Pancreas (tissue), 10 donors: ENCODE data around the gene RASIP1. TPM values are rescaled to one million over a fixed set of nuclear protein-coding genes. Genes with fewer than 3 reads are reported as not detected.
"Not testable (repeated sequence)": the region's sequence is repeated elsewhere in the genome, so short reads cannot be mapped to it uniquely, and the experiment has no call there.

Source experiments
- ATAC-seq, 4 donors: fragments of 200-7000 bp; cut with Tn5 transposase; one replicate each; pipeline versions ENCODE4 v1.8.0 to v1.9.1; 2020; ENCODE audit warnings: mild to moderate bottlenecking in 4 of 4, moderate library complexity in 4 of 4
- DNase-seq, 6 donors: peaks; one replicate each; pipeline ENCODE4 v3.0.0-alpha.2; 2020
- FAIRE-seq: peaks from 2 replicates; lab custom pipeline; 2012; peaks lifted over from hg19 to GRCh38; lab: Jason Lieb, UNC
- H3K27ac ChIP-seq, 4 donors: fragments of 200-600 bp; sonication (generic); 1 replicate in 3 of 4; 2 replicates in 1 of 4; pipeline versions ENCODE4 v1.5.0 to v1.8.0; 2020
- H3K27me3 ChIP-seq, 4 donors: fragments of 200-600 bp; one replicate each; pipeline ENCODE4 v1.8.0; 2021
- H3K36me3 ChIP-seq, 3 donors: fragments of 200-600 bp; sonication (generic) in 1 of 3; one replicate each; pipeline versions ENCODE4 v1.5.0 to v1.8.0; 2020 to 2021
- H3K4me1 ChIP-seq, 3 donors: fragments of 200-600 bp; one replicate each; pipeline ENCODE4 v1.8.0; 2021
- H3K4me3 ChIP-seq, 4 donors: fragments of 200-600 bp; sonication (generic) in 2 of 4; one replicate each; pipeline versions ENCODE4 v1.5.0 to v1.8.0; 2020 to 2021
- H3K9me3 ChIP-seq, 4 donors: fragments of 200-600 bp; one replicate each; pipeline ENCODE4 v1.8.0; 2021
- CTCF ChIP-seq, 4 donors: fragments of 200-600 bp; sonication (generic) in 3 of 4; IDR thresholded peaks; one replicate each; pipeline versions ENCODE4 v1.5.0 to v1.8.0; 2021; ENCODE audit warnings: antibody characterized with exemption in 4 of 4
- WGBS, 2 donors: extraction: QIAGEN DNeasy Blood & Tissue Kit; methylation state at CpG; one replicate each; pipeline ENCODE4 v1.1.7; 2013; 5-methylcytosine and 5-hydroxymethylcytosine counted together
- intact Hi-C, 3 donors: fragments of 100-400 bp; cut with DNase I; formaldehyde crosslinking; loops; one replicate each; pipeline versions ENCODE4 v1.11.1 to v1.14.2; 2022
- polyA plus RNA-seq, 2 donors: library from polyadenylated mRNA; stranded (reverse); fragments of 200-250 nt; gene quantifications; one replicate each; pipeline ENCODE4 v1.2.3, GENCODE V29; 2013
- total RNA-seq, 6 donors: library from RNA; stranded (reverse); fragmentation: NEBNext Ultra II Directional in 4 of 6; extraction: Animal tissue kit (Norgen Biotek cat#: 25700) in 4 of 6; gene quantifications; one replicate each; pipeline versions ENCODE4 v1.2.1 to v1.2.4, GENCODE V29; 2021 to 2023
- donor health status: healthy with polysubstance abuse.
- donor health status: DM: no; HTN: no; CAD: no; lungs with moderate emphysema.
- donor health status: DM: no; HTN: no; CAD: no.
- donor health status: control.
- donor health status: control.
- donor health status: Bipolar disorder and iron deficiency.
- donor health status: DM: yes; HTN: yes; CAD: no.
- donor health status: DM: no; HTN: no; CAD: no.
- donor health status: DM: no; HTN: no; CAD: no.
- donor health status: DM: yes; HTN: yes; CAD: no.

RASIP1 gene, protein sequence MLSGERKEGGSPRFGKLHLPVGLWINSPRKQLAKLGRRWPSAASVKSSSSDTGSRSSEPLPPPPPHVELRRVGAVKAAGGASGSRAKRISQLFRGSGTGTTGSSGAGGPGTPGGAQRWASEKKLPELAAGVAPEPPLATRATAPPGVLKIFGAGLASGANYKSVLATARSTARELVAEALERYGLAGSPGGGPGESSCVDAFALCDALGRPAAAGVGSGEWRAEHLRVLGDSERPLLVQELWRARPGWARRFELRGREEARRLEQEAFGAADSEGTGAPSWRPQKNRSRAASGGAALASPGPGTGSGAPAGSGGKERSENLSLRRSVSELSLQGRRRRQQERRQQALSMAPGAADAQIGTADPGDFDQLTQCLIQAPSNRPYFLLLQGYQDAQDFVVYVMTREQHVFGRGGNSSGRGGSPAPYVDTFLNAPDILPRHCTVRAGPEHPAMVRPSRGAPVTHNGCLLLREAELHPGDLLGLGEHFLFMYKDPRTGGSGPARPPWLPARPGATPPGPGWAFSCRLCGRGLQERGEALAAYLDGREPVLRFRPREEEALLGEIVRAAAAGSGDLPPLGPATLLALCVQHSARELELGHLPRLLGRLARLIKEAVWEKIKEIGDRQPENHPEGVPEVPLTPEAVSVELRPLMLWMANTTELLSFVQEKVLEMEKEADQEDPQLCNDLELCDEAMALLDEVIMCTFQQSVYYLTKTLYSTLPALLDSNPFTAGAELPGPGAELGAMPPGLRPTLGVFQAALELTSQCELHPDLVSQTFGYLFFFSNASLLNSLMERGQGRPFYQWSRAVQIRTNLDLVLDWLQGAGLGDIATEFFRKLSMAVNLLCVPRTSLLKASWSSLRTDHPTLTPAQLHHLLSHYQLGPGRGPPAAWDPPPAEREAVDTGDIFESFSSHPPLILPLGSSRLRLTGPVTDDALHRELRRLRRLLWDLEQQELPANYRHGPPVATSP
- total RNA-seq, result 1 to 10 TPM; 5.3 to 9.6 (median 6.5) TPM
- 10 to 100 TPM; 16.2 to 40.9 TPM for polyA plus RNA-seq

- FAIRE-seq (no peak), DNase-seq (peak in 4 of 6 donors; percentile 49 to 67 (median 56)), ATAC-seq (peak in 1 of 4 donors; percentile 1)
- intact Hi-C loops, result no loop called here
- H3K4me3 ChIP-seq, result peak within 1 kb of the TSS; percentile 35 to 80 (median 60)
- H3K9me3 ChIP-seq, result no peaks in the 10 kb centered on the region
- peak within 1 kb of the TSS; percentile 81 to 92 (median 90) for H3K27ac ChIP-seq
- no peak for TF ChIP-seq CTCF (IDR thresholded peaks at IDR 0.05)
- no peaks in the 10 kb centered on the region for H3K36me3 ChIP-seq
- H3K27me3 ChIP-seq, result no peaks in the 10 kb centered on the region
- WGBS, 2 donors, result 32 to 41% methylated on average over 27 of the region's 27 CpGs
- H3K4me1 ChIP-seq, result peaks cover 0 to 10% (median 7%) of the 10 kb centered on the region in 3 donors
These were observed at the start of gene RASIP1 for GRCh38 chr19:48740164-48740972. Gene RASIP1, minus strand, starts transcription at chr19:48740610. Its CDS starts 328 bp downstream, at chr19:48740282.

- H3K9me3 ChIP-seq, ATAC-seq, H3K36me3 ChIP-seq, H3K4me3 ChIP-seq, H3K27me3 ChIP-seq, intact Hi-C loops, H3K4me1 ChIP-seq, FAIRE-seq, DNase-seq, H3K27ac ChIP-seq: not testable (repeated sequence)
- 81 to 88% methylated on average over 9 of the region's 9 CpGs for whole genome bisulfite sequencing, 2 donors
These were observed 46.9 kb upstream of the RASIP1 start for GRCh38 chr19:48787331-48787730.

DNA sequence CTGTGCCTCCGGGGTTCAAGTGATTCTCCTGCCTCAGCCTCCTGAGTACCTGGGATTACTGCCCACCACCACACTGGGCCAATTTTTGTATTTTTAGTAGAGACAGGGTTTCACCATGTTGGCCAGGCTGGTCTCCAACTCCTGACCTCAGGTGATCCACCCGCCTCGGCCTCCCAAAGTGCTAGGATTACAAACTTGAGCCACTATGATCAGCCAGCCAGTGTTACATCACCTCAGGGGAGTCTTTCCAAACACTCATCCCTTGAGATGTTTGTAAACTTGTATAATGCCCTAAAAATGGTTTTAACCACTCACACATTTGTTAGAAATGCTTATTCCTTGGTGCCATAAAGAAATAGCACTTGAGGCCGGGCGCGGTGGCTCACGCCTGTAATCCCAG is 46.0 kb upstream of the RASIP1 start:
- DNase-seq, H3K9me3 ChIP-seq, FAIRE-seq, H3K4me3 ChIP-seq, H3K36me3 ChIP-seq, ATAC-seq, H3K27ac ChIP-seq, H3K4me1 ChIP-seq, H3K27me3 ChIP-seq, intact Hi-C loops: not testable (repeated sequence)
- 83 to 93% methylated on average over 7 of the region's 7 CpGs for WGBS, 2 donors

DNA sequence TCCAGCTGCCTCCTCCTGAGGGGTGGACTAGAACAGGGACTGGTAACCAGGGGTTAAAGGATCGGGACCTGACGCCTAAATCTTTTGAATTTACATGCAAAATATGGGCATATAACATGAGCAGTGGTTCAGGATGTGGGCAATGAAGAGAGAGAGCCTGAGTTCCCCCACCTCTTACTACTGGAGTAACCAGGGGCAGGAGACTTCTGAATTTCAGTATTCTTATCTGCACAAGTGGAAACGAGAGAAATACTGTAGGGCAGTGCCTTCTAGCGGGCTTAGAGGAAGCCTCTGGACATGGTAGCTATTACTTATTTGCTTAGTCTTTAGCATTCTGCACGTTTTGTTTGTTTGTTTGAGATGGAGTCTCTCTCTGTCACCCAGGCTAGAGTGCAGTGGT is 44.1 kb upstream of the RASIP1 start:
- intact Hi-C loops, result no loop called here
- ATAC-seq, result peak; percentile 17 to 46 (median 29)
- no peak for DNase-seq
- H3K27ac ChIP-seq, result peak overlapping the region in 2 of 4 donors; percentile 27 to 38
- H3K36me3 ChIP-seq, result no peaks in the 10 kb centered on the region
- no peaks in the 10 kb centered on the region for H3K9me3 ChIP-seq
- no peaks in the 10 kb centered on the region for H3K27me3 ChIP-seq
- no peak for FAIRE-seq
- H3K4me3 ChIP-seq, result no peak overlapping the region
- 28 to 29% methylated on average over 5 of the region's 5 CpGs for WGBS, 2 donors
- peak in 2 of 4 donors; percentile 21 to 22 for TF ChIP-seq CTCF (IDR thresholded peaks at IDR 0.05)
- peaks cover 11 to 21% (median 12%) of the 10 kb centered on the region in 3 donors for H3K4me1 ChIP-seq

DNA sequence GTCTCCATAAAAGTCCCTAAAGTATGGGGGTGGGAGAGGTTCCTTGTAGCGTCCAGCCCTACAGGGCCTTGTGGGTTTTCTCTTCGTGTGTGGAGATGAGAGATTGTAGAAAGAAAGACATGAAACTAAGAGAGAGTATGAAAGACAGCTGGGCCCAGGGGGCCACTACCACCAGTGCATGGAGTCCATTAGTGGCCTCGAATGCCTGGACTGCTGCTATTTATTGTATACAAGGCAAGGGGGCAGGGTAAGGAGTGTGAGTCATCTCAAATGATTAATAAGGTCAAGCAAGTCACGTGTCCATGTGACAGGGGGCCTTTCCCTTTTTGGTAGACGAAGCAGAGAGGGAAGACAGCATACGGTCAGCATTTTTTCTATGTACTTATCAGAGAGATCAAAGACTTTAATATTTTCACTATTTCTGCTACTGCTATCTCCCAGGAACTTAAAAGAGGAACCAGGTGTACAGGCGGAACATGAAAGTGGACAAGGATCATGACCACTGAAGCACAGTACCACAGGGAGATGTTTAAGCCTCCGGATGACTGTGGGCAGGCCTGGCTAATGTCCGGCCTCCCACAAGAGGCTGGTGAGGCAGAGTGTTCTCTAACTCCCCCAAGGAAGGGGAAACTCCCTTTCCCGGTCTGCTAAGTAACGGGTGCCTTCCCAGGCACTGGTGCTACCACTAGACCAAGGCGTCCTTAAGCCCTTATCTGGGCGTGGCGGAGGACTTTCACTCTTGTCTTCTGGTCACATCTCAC is 40.4 kb upstream of the RASIP1 start:
- no peaks in the 10 kb centered on the region for H3K36me3 ChIP-seq
- H3K27me3 ChIP-seq, result no peaks in the 10 kb centered on the region
- H3K4me1 ChIP-seq, result peaks cover 17 to 26% (median 24%) of the 10 kb centered on the region in 3 donors
- 22 to 29% methylated on average over 14 of the region's 14 CpGs for WGBS, 2 donors
- no peaks in the 10 kb centered on the region for H3K9me3 ChIP-seq
- ATAC-seq, result peak; percentile 35 to 51 (median 46)
- H3K27ac ChIP-seq, result peak overlapping the region; percentile 62 to 91 (median 83)
- H3K4me3 ChIP-seq, result no peak overlapping the region
- peak in 4 of 6 donors; percentile 60 to 81 (median 74) for DNase-seq
- intact Hi-C loops, result no loop called here
- no peak for FAIRE-seq
- no peak for TF ChIP-seq CTCF (IDR thresholded peaks at IDR 0.05)
